ENCODE data around the gene TNFRSF21.

DNA sequence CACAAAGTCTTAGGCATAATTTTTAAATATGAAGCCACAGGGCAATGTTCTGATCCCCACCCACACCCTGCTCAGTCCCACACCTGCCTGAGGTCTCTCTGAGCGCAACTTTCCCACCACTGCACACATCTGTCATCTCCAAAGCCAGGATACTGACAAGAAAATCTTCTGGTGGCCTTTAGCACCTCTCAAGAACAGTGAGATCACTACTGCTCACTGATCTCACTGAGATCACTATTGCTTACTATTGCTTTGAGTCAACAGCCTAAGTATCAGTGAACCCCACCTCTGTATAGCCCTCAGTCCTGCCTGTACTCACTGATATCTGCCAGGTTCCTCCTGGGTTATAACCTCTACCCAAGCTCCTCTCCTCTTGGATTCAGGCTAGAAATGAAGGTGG lies 6.4 kb downstream of the TNFRSF21 start:
- TF ChIP-seq, protein P1, sequence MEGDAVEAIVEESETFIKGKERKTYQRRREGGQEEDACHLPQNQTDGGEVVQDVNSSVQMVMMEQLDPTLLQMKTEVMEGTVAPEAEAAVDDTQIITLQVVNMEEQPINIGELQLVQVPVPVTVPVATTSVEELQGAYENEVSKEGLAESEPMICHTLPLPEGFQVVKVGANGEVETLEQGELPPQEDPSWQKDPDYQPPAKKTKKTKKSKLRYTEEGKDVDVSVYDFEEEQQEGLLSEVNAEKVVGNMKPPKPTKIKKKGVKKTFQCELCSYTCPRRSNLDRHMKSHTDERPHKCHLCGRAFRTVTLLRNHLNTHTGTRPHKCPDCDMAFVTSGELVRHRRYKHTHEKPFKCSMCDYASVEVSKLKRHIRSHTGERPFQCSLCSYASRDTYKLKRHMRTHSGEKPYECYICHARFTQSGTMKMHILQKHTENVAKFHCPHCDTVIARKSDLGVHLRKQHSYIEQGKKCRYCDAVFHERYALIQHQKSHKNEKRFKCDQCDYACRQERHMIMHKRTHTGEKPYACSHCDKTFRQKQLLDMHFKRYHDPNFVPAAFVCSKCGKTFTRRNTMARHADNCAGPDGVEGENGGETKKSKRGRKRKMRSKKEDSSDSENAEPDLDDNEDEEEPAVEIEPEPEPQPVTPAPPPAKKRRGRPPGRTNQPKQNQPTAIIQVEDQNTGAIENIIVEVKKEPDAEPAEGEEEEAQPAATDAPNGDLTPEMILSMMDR (IDR thresholded peaks at IDR 0.05), result no peak
- no peak for TF ChIP-seq POLR2A (IDR thresholded peaks at IDR 0.05)

All from heart left ventricle (tissue), 13 donors.